Measurements from ENCODE around the gene PPBP.

- TF ChIP-seq CTCF (IDR thresholded peaks at IDR 0.05) (no peak), POLR2A (IDR thresholded peaks at IDR 0.05) (no peak)
These were observed 25.3 kb upstream of the PPBP start for GRCh38 chr4:74013264-74013663.
